GM12878 (cell line): Measurements from ENCODE around the gene POLRMT. TPM values are rescaled to one million over a fixed set of nuclear protein-coding genes. Genes with fewer than 3 reads are reported as not detected.

ENCODE experiments used
- ATAC-seq: fragments of 200-7000 bp; cut with Tn5 transposase; 3 replicates; pipeline ENCODE4 v1.9.1; 2020; ENCODE audit warnings: mild to moderate bottlenecking, moderate library complexity
- BruUV-seq: library from RNA; stranded (reverse); fragments of 400-500 nt; replicated peaks from 2 replicates; lab custom pipeline; 2021; lab: Mats Ljungman, UMichigan
- CTCF ChIA-PET: fragments of 300-600 bp; sonication (Branson Sonifier 250); formaldehyde crosslinking; extraction: SDS; loops from one replicate; lab custom pipeline; 2021; ENCODE audit warnings: inconsistent platforms; lab: Yijun Ruan, JAX
- POLR2A ChIA-PET: fragments of 350-600 bp; formaldehyde crosslinking; extraction: SDS; loops from one replicate; lab custom pipeline; 2021; ENCODE audit warnings: inconsistent platforms; lab: Charles Lee
- RAD21 ChIA-PET: fragments of 300-600 bp; sonication (Branson Sonifier 250); formaldehyde crosslinking; loops from one replicate; lab custom pipeline; 2023; ENCODE audit warnings: antibody characterized with exemption; ENCODE audit not compliant: unreplicated experiment; lab: Charles Lee
- SMC1A ChIA-PET: fragments of 300-600 bp; sonication (Branson Sonifier 250); formaldehyde crosslinking; loops from one replicate; lab custom pipeline; 2023; ENCODE audit not compliant: unreplicated experiment, uncharacterized antibody; lab: Charles Lee
- DNase-seq: peaks from one replicate; pipeline ENCODE4 v3.0.0-alpha.2; 2011; ENCODE audit warnings: low read depth, low spot score
- FAIRE-seq: peaks from 3 replicates; lab custom pipeline; 2011; peaks lifted over from hg19 to GRCh38; lab: Jason Lieb, UNC
- H2AFZ ChIP-seq: 2 replicates; pipeline ENCODE4 v1.6.0; 2011; ENCODE audit warnings: low read depth, low read length, control low read depth; ENCODE audit not compliant: control insufficient read depth
- H3K27ac ChIP-seq: 2 replicates; pipeline ENCODE4 v1.5.1; 2011; ENCODE audit warnings: control low read depth; ENCODE audit not compliant: control insufficient read depth, insufficient read depth
- H3K27me3 ChIP-seq, 2 experiments: replicated peaks in 1 of 2; 2 replicates each; pipeline versions ENCODE4 v1.6.0 to v1.6.1; 2011; ENCODE audit warnings: low read length in 1 of 2; ENCODE audit not compliant: control insufficient read depth in 2 of 2, insufficient read depth in 2 of 2
- H3K36me3 ChIP-seq, 2 experiments: 2 replicates each; pipeline ENCODE4 v1.5.1; 2011; ENCODE audit warnings: low read length in 1 of 2; ENCODE audit not compliant: control insufficient read depth in 2 of 2, insufficient read depth in 2 of 2
- H3K4me1 ChIP-seq: 2 replicates; pipeline ENCODE4 v1.6.1; 2011; ENCODE audit warnings: mild to moderate bottlenecking, low read length, moderate library complexity, mixed read lengths; ENCODE audit not compliant: control insufficient read depth, insufficient read depth
- H3K4me2 ChIP-seq: 2 replicates; pipeline ENCODE4 v1.6.0; 2011; ENCODE audit warnings: control low read depth; ENCODE audit not compliant: control insufficient read depth, insufficient read depth
- H3K4me3 ChIP-seq: fragments of 200-600 bp; sonication (generic); 2 replicates; pipeline ENCODE4 v1.5.1; 2016
- H3K79me2 ChIP-seq: 2 replicates; pipeline ENCODE4 v1.6.0; 2011; ENCODE audit warnings: low read length; ENCODE audit not compliant: control insufficient read depth, insufficient read depth
- H3K9ac ChIP-seq: 2 replicates; pipeline ENCODE4 v1.8.0; 2011; ENCODE audit warnings: low read length, control low read depth, mixed read lengths; ENCODE audit not compliant: control insufficient read depth, insufficient read depth
- H3K9me3 ChIP-seq: replicated peaks from 3 replicates; pipeline ENCODE4 v1.5.1; 2011; ENCODE audit warnings: mild to moderate bottlenecking, low read length; ENCODE audit not compliant: control insufficient read depth, insufficient read depth
- H4K20me1 ChIP-seq: 2 replicates; pipeline ENCODE4 v1.6.0; 2011; ENCODE audit not compliant: control insufficient read depth, insufficient read depth
- BACH1 ChIP-seq: fragments of 450-650 bp; IDR thresholded peaks from 2 replicates; pipeline ENCODE4 v1.6.1; 2017; ENCODE audit warnings: mild to moderate bottlenecking, borderline replicate concordance
- CREB1 ChIP-seq: IDR thresholded peaks from 2 replicates; pipeline ENCODE4 v1.6.1; 2012; ENCODE audit warnings: low read depth, mild to moderate bottlenecking, inconsistent platforms
- GATAD2B ChIP-seq: fragments of 450-650 bp; conservative IDR thresholded peaks from 2 replicates; pipeline ENCODE4 v1.6.1; 2017; ENCODE audit warnings: low read depth, mild to moderate bottlenecking, moderate library complexity
- SREBF2 ChIP-seq: IDR thresholded peaks from 2 replicates; pipeline ENCODE4 v1.6.1; 2012; ENCODE audit warnings: mild to moderate bottlenecking, low read length
- TCF7 ChIP-seq: IDR thresholded peaks from 2 replicates; pipeline ENCODE4 v1.6.1; 2014; ENCODE audit warnings: antibody characterized with exemption, borderline replicate concordance
- WGBS: methylation state at CpG from one replicate; pipeline ENCODE4 v1.1.6; 2016; ENCODE audit warnings: low lambda C conversion rate; ENCODE audit not compliant: insufficient replicate concordance, insufficient coverage; ENCODE audit errors: missing lambda C conversion rate; 5-methylcytosine and 5-hydroxymethylcytosine counted together
- in situ Hi-C: fragments of 300-500 bp; cut with MboI; formaldehyde crosslinking; loops from 9 replicates; pipeline ENCODE4 v1.14.3; 2018; ENCODE audit warnings: mixed read lengths
- intact Hi-C: fragments of 100-400 bp; cut with micrococcal nuclease; formaldehyde crosslinking; loops from one replicate; pipeline ENCODE4 v1.14.2; 2022; ENCODE audit not compliant: unreplicated experiment
- polyA plus RNA-seq, 11 experiments: library from polyadenylated mRNA; depleted of rRNA in 4 of 11; unstranded in 6 of 11; stranded (reverse) in 5 of 11; fragments of >200 nt; fragmentation: Nextera tagmentation in 4 of 11; fragmentation: Illumina TruSeq in 1 of 11; extraction: Ambion mirVana in 4 of 11; extraction: Trizol in 1 of 11; gene quantifications; 1 replicate in 1 of 11; 2 replicates in 10 of 11; pipeline versions ENCODE4 v1.2.1 to v1.2.3, GENCODE V29; 2011 to 2016; ENCODE audit warnings: inconsistent platforms in 2 of 11, missing spikeins in 2 of 11, low read depth in 1 of 11
- total RNA-seq, 4 experiments: library from RNA; depleted of rRNA in 3 of 4; stranded (reverse); fragments of >200 nt in 3 of 4; fragmentation: Illumina TruSeq in 1 of 4; extraction: Trizol in 1 of 4; gene quantifications; 2 replicates each; pipeline versions ENCODE4 v1.2.1 to v1.2.3, GENCODE V29; 2013 to 2021

Gene POLRMT
- total and polyA plus RNA-seq, 10 of the 15 experiments (the other 5 are each of a cell fraction or from before 2014, with no cell fraction given): 9.9 to 57.6 (median 34.6) TPM

GRCh38 chr19:596263-596655, 37.1 kb downstream of the POLRMT start:
- POLR2A ChIA-PET: no interaction called here
- RAD21 ChIA-PET: no interaction called here
- H3K4me2 ChIP-seq: no peak overlapping the region
- 55% methylated on average over 15 of the region's 16 CpGs for WGBS
- CTCF ChIA-PET: no interaction called here
- SMC1A ChIA-PET: no interaction called here
- no peak for ATAC-seq
- no peaks in the 10 kb centered on the region for H3K36me3 ChIP-seq
- in situ Hi-C loops (no loop called here), intact Hi-C loops (no loop called here)
- no peak overlapping the region for H3K9ac ChIP-seq
- H3K27ac ChIP-seq: no peak overlapping the region
- no peaks in the 10 kb centered on the region for H3K4me1 ChIP-seq
- FAIRE-seq: no peak
- no TSS peak for BruUV-seq
- no peak for TF ChIP-seq BACH1
- H4K20me1 ChIP-seq: no peaks in the 10 kb centered on the region
- H3K4me3 ChIP-seq: no peak overlapping the region
- H2AFZ ChIP-seq: no peak overlapping the region
- no peaks in the 10 kb centered on the region for H3K79me2 ChIP-seq
- no peaks in the 10 kb centered on the region; the same call in 2 of the 3 replicates for H3K9me3 ChIP-seq
- no peak for DNase-seq
- no peaks in the 10 kb centered on the region; a peak in 1 of 4 replicates for H3K27me3 ChIP-seq

DNA sequence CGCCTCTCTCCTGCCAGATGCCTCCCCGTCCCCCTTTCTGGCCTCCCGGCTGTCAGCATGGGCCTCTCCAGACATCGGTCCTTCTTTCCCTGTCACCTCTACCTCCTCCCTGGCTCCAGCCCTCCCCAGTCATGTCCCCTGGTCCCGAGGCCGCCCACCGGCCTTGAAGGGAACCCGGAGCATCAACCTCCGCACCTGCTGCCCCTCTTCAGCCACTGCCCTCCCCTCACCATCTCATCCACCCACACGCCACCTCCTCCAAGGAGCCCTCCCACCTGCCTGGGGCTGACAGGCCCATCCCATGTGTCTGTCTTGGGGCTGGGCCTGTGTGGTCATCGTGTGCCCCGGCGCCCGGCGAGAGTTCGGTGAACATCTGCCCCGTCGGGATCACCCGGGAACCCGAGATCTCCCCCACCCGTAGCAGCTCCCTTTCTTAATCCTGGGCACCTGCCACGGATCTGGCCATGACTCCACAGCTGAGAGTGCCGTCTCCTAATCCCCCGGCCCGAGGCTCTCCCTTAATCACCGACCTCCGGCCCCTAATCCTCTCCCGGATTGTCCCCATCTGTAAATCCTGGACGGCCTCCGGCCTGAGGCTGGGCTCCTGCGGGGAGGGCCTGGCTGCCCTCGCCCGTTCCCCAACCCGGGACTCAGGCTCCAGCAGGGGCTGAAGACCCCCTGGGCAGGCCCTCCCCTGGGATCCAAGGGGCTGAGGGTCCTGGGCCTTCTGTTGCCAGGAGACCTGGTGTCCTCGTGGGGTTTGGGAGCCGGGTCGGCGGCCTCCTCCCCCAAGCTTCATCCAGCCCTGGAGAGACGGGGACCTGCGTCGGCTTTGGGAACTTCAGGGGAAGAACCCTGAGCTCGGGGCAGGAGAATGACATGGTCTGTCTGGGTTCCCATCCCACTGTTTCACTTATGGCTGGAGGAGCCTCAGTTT, 37.7 kb downstream of the POLRMT start:
- 64% methylated on average over 39 of the region's 42 CpGs for WGBS
- Histone ChIP-seq H2AFZ (no peak overlapping the region), H3K4me2 (no peak overlapping the region), H3K79me2 (no peaks in the 10 kb centered on the region), H3K9me3 (no peaks in the 10 kb centered on the region; the same call in 2 of the 3 replicates), H3K4me3 (no peak overlapping the region), H3K4me1 (no peaks in the 10 kb centered on the region), H3K27me3 (no peaks in the 10 kb centered on the region; a peak in 1 of 4 replicates), H3K27ac (no peak overlapping the region), H3K9ac (no peak overlapping the region), H4K20me1 (no peaks in the 10 kb centered on the region), H3K36me3 (no peaks in the 10 kb centered on the region)
- FAIRE-seq (no peak), DNase-seq (no peak), ATAC-seq (no peak)
- ChIA-PET SMC1A (no interaction called here), RAD21 (no interaction called here), CTCF (no interaction called here), POLR2A (no interaction called here)
- intact Hi-C loops (no loop called here), in situ Hi-C loops (no loop called here)
- BruUV-seq: no TSS peak
- TF ChIP-seq TCF7: no peak
- TF ChIP-seq SREBF2: no peak
- TF ChIP-seq GATAD2B: no peak
- no peak for TF ChIP-seq BACH1
- no peak for TF ChIP-seq CREB1
